Spleen (tissue), 11 donors: Measurements from ENCODE around the gene ADGRB2. TPM values are rescaled to one million over a fixed set of nuclear protein-coding genes. Genes with fewer than 3 reads are reported as not detected.
A peak's percentile ranks its signal among the peaks of the same experiment; 100 is the strongest.

Experiments used
- DNase-seq: peaks from one replicate; pipeline ENCODE4 v3.0.0-alpha.2; 2020
- H3K27ac ChIP-seq, 8 donors: fragments of 200-600 bp; sonication (generic) in 7 of 8; 1 replicate in 4 of 8; 2 replicates in 4 of 8; pipeline versions ENCODE4 v1.5.0 to v1.8.0; 2016 to 2021; ENCODE audit warnings: inconsistent platforms in 4 of 8, mild to moderate bottlenecking in 4 of 8, moderate library complexity in 1 of 8
- H3K27me3 ChIP-seq, 7 donors: fragments of 200-600 bp; sonication (generic) in 6 of 7; replicated peaks in 1 of 7; 1 replicate in 4 of 7; 2 replicates in 3 of 7; pipeline versions ENCODE4 v1.5.0 to v1.8.0; 2016 to 2021; ENCODE audit warnings: inconsistent platforms in 3 of 7, mild to moderate bottlenecking in 1 of 7
- H3K36me3 ChIP-seq, 6 donors: fragments of 200-600 bp; sonication (generic) in 5 of 6; 1 replicate in 4 of 6; 2 replicates in 2 of 6; pipeline versions ENCODE4 v1.5.0 to v1.8.0; 2016 to 2021; ENCODE audit warnings: inconsistent platforms in 2 of 6
- H3K4me1 ChIP-seq, 6 donors: fragments of 200-600 bp; sonication (generic) in 5 of 6; 1 replicate in 3 of 6; 2 replicates in 3 of 6; pipeline versions ENCODE4 v1.5.0 to v1.8.0; 2016 to 2021; ENCODE audit warnings: inconsistent platforms in 3 of 6
- H3K4me3 ChIP-seq, 8 donors: fragments of 200-600 bp; sonication (generic) in 7 of 8; 1 replicate in 4 of 8; 2 replicates in 4 of 8; pipeline versions ENCODE4 v1.5.0 to v1.8.0; 2016 to 2021; ENCODE audit warnings: inconsistent platforms in 4 of 8, mild to moderate bottlenecking in 4 of 8, moderate library complexity in 2 of 8
- H3K9me3 ChIP-seq, 8 donors: fragments of 200-600 bp; sonication (generic) in 7 of 8; 1 replicate in 4 of 8; 2 replicates in 4 of 8; pipeline versions ENCODE4 v1.5.0 to v1.8.0; 2016 to 2021; ENCODE audit warnings: inconsistent platforms in 4 of 8
- POLR2A ChIP-seq, 3 donors: fragments of 450-650 bp; IDR thresholded peaks; one replicate each; pipeline ENCODE4 v1.5.1; 2017; ENCODE audit warnings: antibody characterized with exemption in 3 of 3, mild to moderate bottlenecking in 1 of 3
- POLR2AphosphoS5 ChIP-seq, 3 donors: sonication (generic); formaldehyde crosslinking; IDR thresholded peaks; one replicate each; pipeline ENCODE4 v1.5.1; 2017; ENCODE audit warnings: antibody characterized with exemption in 3 of 3
- WGBS, 5 donors: extraction: QIAGEN DNeasy Blood & Tissue Kit in 3 of 5; methylation state at CpG; one replicate each; pipeline versions ENCODE4 v1.1.5 to v1.1.7; 2013 to 2018; 5-methylcytosine and 5-hydroxymethylcytosine counted together
- intact Hi-C: fragments of 100-400 bp; cut with DNase I; formaldehyde crosslinking; loops from one replicate; pipeline ENCODE4 v1.15.0; 2023; ENCODE audit warnings: low total_unique reads
- polyA plus RNA-seq, 3 donors: library from polyadenylated mRNA; stranded (reverse); fragments of 200-250 nt; gene quantifications; one replicate each; pipeline ENCODE4 v1.2.1, GENCODE V29; 2013
- total RNA-seq, 7 donors: library from RNA; depleted of rRNA in 3 of 7; stranded (reverse); fragments of >200 nt in 3 of 7; fragmentation: NEBNext Ultra II Directional in 4 of 7; extraction: Animal tissue kit (Norgen Biotek cat#: 25700) in 4 of 7; gene quantifications; one replicate each; pipeline versions ENCODE4 v1.1.0 to v1.2.1, GENCODE V29; 2016 to 2021
- TF ChIP-seq, protein P1 (sequence below), 11 experiments: fragments of 200-600 bp in 7 of 11; fragments of 450-650 bp in 4 of 11; sonication (generic) in 4 of 11; IDR thresholded peaks in 8 of 11; conservative IDR thresholded peaks in 3 of 11; 1 replicate in 7 of 11; 2 replicates in 4 of 11; pipeline versions ENCODE4 v1.4.0 to v1.8.0; 2016 to 2021; ENCODE audit warnings: antibody characterized with exemption in 11 of 11, inconsistent platforms in 4 of 11, mild to moderate bottlenecking in 1 of 11
- donor health status: healthy with polysubstance abuse.
- donor health status: DM: no; HTN: no; CAD: no; lungs with moderate emphysema.
- donor health status: DM: no; HTN: no; CAD: no.
- donor health status: Bipolar disorder and iron deficiency.
- donor health status: healthy.
- donor health status: DM: no; HTN: no; CAD: no.
- donor health status: DM: yes; HTN: yes; CAD: no.

Gene ADGRB2
- total and polyA plus RNA-seq, 10 donors, result 0.52 to 5.1 (median 1.5) TPM

DNA sequence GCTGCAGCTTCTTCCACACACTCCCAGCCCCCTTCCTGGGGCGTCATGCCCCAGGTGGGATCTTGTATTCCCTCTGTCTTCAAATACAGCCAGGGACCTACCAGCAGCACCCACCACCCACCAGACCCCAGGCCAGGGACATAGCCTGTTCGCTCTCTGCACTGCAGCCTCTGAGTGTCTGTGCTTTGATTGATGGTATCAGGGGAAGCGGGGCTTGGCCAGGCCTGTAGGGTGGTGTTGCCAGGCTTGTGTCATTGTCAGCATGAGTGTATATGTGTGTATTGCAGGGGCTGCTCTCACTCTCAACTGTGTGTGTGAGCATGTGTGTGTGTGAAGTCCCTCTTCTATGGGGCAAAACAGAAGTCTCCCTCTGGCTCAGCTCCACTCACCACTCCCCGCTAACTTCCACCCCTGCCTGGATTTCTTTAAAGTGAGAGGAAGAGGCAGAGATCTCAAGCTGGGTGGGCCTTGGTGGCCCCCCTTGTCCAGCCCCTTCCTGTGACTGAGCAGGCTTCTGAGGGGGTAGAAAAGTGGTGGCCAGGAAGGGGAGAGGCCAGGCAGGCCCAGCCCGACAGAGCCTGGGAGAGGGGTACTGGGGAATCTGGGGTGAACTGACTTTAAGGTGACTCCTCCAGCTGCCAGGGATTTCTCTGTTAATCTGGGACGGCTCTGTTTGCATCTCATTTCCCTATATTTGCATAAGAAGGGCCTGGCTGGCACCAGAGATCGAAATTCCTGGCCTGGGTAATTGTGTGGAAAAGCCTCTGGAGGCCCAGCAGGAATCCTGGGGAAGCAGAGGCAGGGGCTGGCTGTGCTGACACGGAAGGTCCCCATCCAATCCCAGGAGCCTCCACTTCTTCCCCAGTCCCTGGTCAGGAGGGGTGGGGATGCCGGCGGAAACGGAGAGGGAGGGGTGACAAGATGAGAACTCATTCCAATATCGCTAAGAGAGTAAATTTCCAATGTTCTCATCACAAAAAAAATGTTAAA, 18.6 kb upstream of the ADGRB2 start:
- peaks cover 0 to 49% (median 17%) of the 10 kb centered on the region in 6 donors for H3K4me1 ChIP-seq
- no peaks in the 10 kb centered on the region for H3K9me3 ChIP-seq
- H3K36me3 ChIP-seq, result no peaks in the 10 kb centered on the region
- 62 to 79% (median 72%) methylated on average over 12 of the region's 12 CpGs for WGBS, 5 donors
- no peak overlapping the region for H3K27ac ChIP-seq
- intact Hi-C loops, result no loop called here
- H3K27me3 ChIP-seq, result peaks cover 0 to 18% (median 0%) of the 10 kb centered on the region in 7 donors
- peak; percentile 51 for DNase-seq
- no peak overlapping the region for H3K4me3 ChIP-seq
- no peak for TF ChIP-seq POLR2AphosphoS5 (IDR thresholded peaks at IDR 0.05)
- no peak for TF ChIP-seq POLR2A (IDR thresholded peaks at IDR 0.05)
- TF ChIP-seq, protein P1, sequence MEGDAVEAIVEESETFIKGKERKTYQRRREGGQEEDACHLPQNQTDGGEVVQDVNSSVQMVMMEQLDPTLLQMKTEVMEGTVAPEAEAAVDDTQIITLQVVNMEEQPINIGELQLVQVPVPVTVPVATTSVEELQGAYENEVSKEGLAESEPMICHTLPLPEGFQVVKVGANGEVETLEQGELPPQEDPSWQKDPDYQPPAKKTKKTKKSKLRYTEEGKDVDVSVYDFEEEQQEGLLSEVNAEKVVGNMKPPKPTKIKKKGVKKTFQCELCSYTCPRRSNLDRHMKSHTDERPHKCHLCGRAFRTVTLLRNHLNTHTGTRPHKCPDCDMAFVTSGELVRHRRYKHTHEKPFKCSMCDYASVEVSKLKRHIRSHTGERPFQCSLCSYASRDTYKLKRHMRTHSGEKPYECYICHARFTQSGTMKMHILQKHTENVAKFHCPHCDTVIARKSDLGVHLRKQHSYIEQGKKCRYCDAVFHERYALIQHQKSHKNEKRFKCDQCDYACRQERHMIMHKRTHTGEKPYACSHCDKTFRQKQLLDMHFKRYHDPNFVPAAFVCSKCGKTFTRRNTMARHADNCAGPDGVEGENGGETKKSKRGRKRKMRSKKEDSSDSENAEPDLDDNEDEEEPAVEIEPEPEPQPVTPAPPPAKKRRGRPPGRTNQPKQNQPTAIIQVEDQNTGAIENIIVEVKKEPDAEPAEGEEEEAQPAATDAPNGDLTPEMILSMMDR (IDR thresholded peaks at IDR 0.05 in 8 of 11, conservative IDR thresholded peaks at IDR 0.05 in 3 of 11), result no peak

DNA sequence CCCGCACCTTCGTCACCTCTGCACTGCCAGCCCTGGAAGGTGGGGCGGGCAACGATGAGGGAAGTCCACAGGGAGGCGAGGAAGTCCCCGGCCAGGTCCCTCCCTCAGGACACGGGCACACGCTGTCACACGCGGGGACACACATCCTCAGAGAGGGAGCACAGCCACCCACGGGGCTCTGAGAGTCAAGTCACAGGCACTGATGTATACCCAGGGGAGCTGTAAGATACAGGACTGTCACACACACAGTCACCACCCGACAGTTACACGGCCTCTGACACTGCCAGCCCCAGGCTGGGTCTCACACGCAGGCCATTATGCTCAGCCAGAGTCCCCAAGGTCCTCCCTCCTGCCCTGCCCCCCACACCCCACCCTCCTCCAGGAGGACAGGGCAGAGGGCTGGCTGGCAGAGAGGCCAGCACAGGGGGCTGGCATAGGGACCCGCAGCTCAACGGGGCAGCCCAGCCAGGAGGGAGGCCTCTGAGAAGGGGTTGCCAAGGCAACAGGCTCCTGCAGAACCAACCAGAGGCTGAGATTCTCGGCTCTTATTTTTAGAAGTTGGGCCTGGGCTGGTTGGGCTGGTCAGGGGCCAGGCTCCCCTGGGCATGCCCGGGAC, 17.7 kb upstream of the ADGRB2 start:
- intact Hi-C loops, result no loop called here
- WGBS, 5 donors, result 35 to 69% (median 61%) methylated on average over 3 to 18 of the region's 18 CpGs

DNA sequence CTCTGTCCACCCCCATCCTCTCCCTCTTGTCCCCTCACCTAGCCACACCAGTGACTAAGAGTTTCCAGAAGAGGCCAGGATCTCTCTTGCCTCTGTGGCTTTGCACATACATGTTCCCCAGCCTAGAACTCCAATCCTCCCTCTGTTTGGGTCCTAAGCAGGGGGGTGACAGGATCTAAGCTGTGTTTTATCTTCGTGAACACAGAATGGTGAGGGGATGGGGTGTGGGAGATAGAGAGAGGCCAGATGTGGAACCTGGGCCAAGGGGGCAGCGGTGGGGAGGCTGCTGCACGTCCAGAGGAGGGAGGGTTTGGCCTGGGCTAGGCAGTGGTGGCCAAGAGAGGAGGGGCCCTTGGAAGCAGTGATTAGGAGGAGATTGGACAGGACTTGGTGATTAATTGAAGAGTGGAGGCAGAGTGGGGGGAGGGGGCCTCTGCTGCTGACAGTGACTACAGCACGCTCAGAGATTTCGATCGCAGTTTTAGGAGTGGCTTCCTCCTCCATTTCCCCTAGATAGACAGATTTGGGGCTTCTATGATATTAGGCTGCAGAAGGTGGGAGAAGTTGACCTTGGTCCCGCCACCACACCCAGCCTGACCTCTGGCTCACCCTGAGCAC, 17.1 kb upstream of the ADGRB2 start:
- Histone ChIP-seq H3K36me3 (no peaks in the 10 kb centered on the region), H3K4me3 (no peak overlapping the region), H3K27ac (no peak overlapping the region), H3K4me1 (peaks cover 0 to 45% (median 16%) of the 10 kb centered on the region in 6 donors), H3K9me3 (no peaks in the 10 kb centered on the region), H3K27me3 (peaks cover 0 to 32% (median 0%) of the 10 kb centered on the region in 7 donors)
- DNase-seq, result peak; percentile 46
- intact Hi-C loops, result no loop called here
- WGBS, 5 donors, result 60 to 72% (median 67%) methylated on average over 6 to 7 of the region's 7 CpGs
- no peak for TF ChIP-seq POLR2AphosphoS5 (IDR thresholded peaks at IDR 0.05)
- TF ChIP-seq POLR2A (IDR thresholded peaks at IDR 0.05), result no peak
- TF ChIP-seq, protein P1 (IDR thresholded peaks at IDR 0.05 in 8 of 11, conservative IDR thresholded peaks at IDR 0.05 in 3 of 11), result no peak

More for the DNA sequence above, 17.7 kb upstream of the ADGRB2 start:
- peak; percentile 69 for DNase-seq
- H3K9me3 ChIP-seq, result no peaks in the 10 kb centered on the region
- no peak overlapping the region for H3K27ac ChIP-seq
- no peaks in the 10 kb centered on the region for H3K36me3 ChIP-seq
- H3K27me3 ChIP-seq, result peaks cover 0 to 26% (median 0%) of the 10 kb centered on the region in 7 donors
- TF ChIP-seq, protein P1 (IDR thresholded peaks at IDR 0.05 in 8 of 11, conservative IDR thresholded peaks at IDR 0.05 in 3 of 11), result no peak
- no peak for TF ChIP-seq POLR2AphosphoS5 (IDR thresholded peaks at IDR 0.05)
- H3K4me1 ChIP-seq, result peaks cover 0 to 45% (median 16%) of the 10 kb centered on the region in 6 donors
- no peak overlapping the region for H3K4me3 ChIP-seq
